ENCODE data around the gene EEPD1.
A peak's percentile ranks its signal among the peaks of the same experiment; 100 is the strongest.
"Not testable (repeated sequence)": the region's sequence is repeated elsewhere in the genome, so short reads cannot be mapped to it uniquely, and the experiment has no call there.

Gene EEPD1

DNA sequence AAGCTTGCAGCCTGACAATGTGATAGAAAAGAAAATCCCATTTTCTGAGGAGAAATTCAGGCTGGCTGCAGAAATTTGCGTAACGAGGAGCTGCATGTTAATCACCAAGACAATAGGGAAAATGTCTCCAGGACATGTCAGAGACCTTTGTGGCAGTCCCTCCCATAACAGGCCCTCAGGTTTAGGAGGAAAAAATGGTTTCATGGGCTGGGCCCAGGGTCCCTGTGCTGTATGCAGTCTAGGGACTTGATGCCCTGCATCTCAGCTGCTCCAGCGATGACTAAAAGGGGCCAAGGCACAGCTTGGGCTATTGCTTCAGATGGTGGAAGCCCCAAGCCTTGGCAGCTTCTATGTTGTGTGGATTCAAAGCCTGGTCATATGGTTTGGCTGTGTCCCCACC, 168.2 kb downstream of the EEPD1 start:
- POLR2A ChIA-PET; H3K27ac ChIP-seq (ENCODE audit: extremely low read depth, low read depth, low read length); H3K4me1 ChIP-seq (ENCODE audit: control insufficient read depth, insufficient read depth, low read length); H3K36me3 ChIP-seq (ENCODE audit: control insufficient read depth in 2 of 2, insufficient read depth in 1 of 2, low read length in 2 of 2); H3K9me3 ChIP-seq (ENCODE audit: control insufficient read depth, insufficient read depth, low read depth, low read length); H3K4me3 ChIP-seq (ENCODE audit: low read depth, low read length): not testable (repeated sequence)
- CTCF ChIA-PET: interaction anchor here (0.6 to 6.9 kb wide), 7 partner anchors 15 to 336 kb away, joined by 3 to 64 read pairs (median 7); no protein-coding TSS in a partner anchor
- TF ChIP-seq ZNF585B (tag by site-specific recombination; IDR thresholded peaks at IDR 0.05): peak; percentile 90

DNA sequence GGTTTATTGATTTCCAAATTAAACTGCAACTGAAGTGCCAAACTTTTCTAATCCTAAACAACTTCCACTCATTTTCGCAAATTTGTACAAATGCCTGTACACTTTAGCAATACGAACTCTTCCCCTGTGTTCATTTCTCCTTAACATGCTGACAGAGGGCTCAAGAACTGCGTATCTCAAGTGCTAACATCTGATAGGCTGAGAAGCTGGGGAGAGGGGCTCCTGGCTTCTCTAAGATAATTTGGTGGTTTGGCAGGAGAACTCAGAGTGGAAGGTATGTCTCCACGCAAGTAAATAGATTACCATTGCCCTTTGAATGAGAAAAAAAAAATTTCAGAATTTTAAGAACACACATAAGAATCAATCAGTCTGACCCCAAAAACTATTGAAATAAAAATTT, 183.3 kb downstream of the EEPD1 start:
- Histone ChIP-seq H3K36me3 (ENCODE audit: control insufficient read depth in 2 of 2, insufficient read depth in 1 of 2, low read length in 2 of 2) (peaks cover 0 to 11% of the 10 kb centered on the region in 2 experiments; a peak in 1 of 3 replicates), H3K4me1 (ENCODE audit: control insufficient read depth, insufficient read depth, low read length) (no peaks in the 10 kb centered on the region), H3K27ac (ENCODE audit: extremely low read depth, low read depth, low read length) (no peak overlapping the region), H3K4me3 (ENCODE audit: low read depth, low read length) (no peak overlapping the region), H3K9me3 (ENCODE audit: control insufficient read depth, insufficient read depth, low read depth, low read length) (no peaks in the 10 kb centered on the region)
- ChIA-PET CTCF (interaction anchor here (0.6 to 2.1 kb wide), 2 partner anchors 15 to 17 kb away, joined by 3 to 7 read pairs; no protein-coding TSS in a partner anchor), POLR2A (no interaction called here)
- TF ChIP-seq, protein P1, sequence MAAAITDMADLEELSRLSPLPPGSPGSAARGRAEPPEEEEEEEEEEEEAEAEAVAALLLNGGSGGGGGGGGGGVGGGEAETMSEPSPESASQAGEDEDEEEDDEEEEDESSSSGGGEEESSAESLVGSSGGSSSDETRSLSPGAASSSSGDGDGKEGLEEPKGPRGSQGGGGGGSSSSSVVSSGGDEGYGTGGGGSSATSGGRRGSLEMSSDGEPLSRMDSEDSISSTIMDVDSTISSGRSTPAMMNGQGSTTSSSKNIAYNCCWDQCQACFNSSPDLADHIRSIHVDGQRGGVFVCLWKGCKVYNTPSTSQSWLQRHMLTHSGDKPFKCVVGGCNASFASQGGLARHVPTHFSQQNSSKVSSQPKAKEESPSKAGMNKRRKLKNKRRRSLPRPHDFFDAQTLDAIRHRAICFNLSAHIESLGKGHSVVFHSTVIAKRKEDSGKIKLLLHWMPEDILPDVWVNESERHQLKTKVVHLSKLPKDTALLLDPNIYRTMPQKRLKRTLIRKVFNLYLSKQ (tag by site-specific recombination; IDR thresholded peaks at IDR 0.05; ENCODE audit: borderline replicate concordance): no peak
- TF ChIP-seq, protein P2, sequence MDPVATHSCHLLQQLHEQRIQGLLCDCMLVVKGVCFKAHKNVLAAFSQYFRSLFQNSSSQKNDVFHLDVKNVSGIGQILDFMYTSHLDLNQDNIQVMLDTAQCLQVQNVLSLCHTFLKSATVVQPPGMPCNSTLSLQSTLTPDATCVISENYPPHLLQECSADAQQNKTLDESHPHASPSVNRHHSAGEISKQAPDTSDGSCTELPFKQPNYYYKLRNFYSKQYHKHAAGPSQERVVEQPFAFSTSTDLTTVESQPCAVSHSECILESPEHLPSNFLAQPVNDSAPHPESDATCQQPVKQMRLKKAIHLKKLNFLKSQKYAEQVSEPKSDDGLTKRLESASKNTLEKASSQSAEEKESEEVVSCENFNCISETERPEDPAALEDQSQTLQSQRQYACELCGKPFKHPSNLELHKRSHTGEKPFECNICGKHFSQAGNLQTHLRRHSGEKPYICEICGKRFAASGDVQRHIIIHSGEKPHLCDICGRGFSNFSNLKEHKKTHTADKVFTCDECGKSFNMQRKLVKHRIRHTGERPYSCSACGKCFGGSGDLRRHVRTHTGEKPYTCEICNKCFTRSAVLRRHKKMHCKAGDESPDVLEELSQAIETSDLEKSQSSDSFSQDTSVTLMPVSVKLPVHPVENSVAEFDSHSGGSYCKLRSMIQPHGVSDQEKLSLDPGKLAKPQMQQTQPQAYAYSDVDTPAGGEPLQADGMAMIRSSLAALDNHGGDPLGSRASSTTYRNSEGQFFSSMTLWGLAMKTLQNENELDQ (tag by site-specific recombination; IDR thresholded peaks at IDR 0.05; ENCODE audit: low read depth): no peak
- TF ChIP-seq ZNF146 (tag by site-specific recombination; IDR thresholded peaks at IDR 0.05) (no peak), ZNF404 (tag by site-specific recombination; IDR thresholded peaks at IDR 0.05) (no peak), GLI4 (tag by site-specific recombination; IDR thresholded peaks at IDR 0.05) (no peak), ZBTB20 (tag by site-specific recombination; IDR thresholded peaks at IDR 0.05) (no peak), ZFP41 (tag by site-specific recombination; IDR thresholded peaks at IDR 0.05; ENCODE audit: borderline replicate concordance) (no peak), ZNF274 (IDR thresholded peaks at IDR 0.05; ENCODE audit: low read length) (no peak), ZNF274 (tag by site-specific recombination; IDR thresholded peaks at IDR 0.05; ENCODE audit: borderline replicate concordance) (no peak), ZNF157 (tag by site-specific recombination; IDR thresholded peaks at IDR 0.05) (no peak), ZNF623 (tag by site-specific recombination; IDR thresholded peaks at IDR 0.05) (no peak), ZNF174 (tag by site-specific recombination; IDR thresholded peaks at IDR 0.05) (no peak), ZIC2 (tag by site-specific recombination; IDR thresholded peaks at IDR 0.05) (no peak), ZNF366 (tag by site-specific recombination; conservative IDR thresholded peaks at IDR 0.05) (no peak), ZNF624 (tag by site-specific recombination; IDR thresholded peaks at IDR 0.05) (no peak), ZNF677 (tag by site-specific recombination; IDR thresholded peaks at IDR 0.05) (no peak), ZNF561 (tag by site-specific recombination; IDR thresholded peaks at IDR 0.05; ENCODE audit: borderline replicate concordance) (no peak), WT1 (tag by site-specific recombination; IDR thresholded peaks at IDR 0.05) (no peak)
- TF ChIP-seq, protein P3, sequence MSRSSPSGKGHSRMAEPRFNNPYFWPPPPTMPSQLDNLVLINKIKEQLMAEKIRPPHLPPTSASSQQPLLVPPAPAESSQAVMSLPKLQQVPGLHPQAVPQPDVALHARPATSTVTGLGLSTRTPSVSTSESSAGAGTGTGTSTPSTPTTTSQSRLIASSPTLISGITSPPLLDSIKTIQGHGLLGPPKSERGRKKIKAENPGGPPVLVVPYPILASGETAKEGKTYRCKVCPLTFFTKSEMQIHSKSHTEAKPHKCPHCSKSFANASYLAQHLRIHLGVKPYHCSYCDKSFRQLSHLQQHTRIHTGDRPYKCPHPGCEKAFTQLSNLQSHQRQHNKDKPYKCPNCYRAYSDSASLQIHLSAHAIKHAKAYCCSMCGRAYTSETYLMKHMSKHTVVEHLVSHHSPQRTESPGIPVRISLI (tag by site-specific recombination; IDR thresholded peaks at IDR 0.05): no peak
- TF ChIP-seq, protein P4, sequence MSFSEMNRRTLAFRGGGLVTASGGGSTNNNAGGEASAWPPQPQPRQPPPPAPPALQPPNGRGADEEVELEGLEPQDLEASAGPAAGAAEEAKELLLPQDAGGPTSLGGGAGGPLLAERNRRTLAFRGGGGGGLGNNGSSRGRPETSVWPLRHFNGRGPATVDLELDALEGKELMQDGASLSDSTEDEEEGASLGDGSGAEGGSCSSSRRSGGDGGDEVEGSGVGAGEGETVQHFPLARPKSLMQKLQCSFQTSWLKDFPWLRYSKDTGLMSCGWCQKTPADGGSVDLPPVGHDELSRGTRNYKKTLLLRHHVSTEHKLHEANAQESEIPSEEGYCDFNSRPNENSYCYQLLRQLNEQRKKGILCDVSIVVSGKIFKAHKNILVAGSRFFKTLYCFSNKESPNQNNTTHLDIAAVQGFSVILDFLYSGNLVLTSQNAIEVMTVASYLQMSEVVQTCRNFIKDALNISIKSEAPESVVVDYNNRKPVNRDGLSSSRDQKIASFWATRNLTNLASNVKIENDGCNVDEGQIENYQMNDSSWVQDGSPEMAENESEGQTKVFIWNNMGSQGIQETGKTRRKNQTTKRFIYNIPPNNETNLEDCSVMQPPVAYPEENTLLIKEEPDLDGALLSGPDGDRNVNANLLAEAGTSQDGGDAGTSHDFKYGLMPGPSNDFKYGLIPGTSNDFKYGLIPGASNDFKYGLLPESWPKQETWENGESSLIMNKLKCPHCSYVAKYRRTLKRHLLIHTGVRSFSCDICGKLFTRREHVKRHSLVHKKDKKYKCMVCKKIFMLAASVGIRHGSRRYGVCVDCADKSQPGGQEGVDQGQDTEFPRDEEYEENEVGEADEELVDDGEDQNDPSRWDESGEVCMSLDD (tag by site-specific recombination; IDR thresholded peaks at IDR 0.05): no peak
